Skin of body (tissue), 2 donors: ENCODE measurements around the gene SLC22A2. TPM values are rescaled to one million over a fixed set of nuclear protein-coding genes. Genes with fewer than 3 reads are reported as not detected.

Experiments used
- DNase-seq: peaks from one replicate; lab custom pipeline; 2025; lab: John Stamatoyannopoulos, UW
- total RNA-seq: library from RNA; depleted of rRNA; stranded (reverse); fragments of >200 nt; gene quantifications from one replicate; pipeline ENCODE4 v1.2.3, GENCODE V29; 2014

Gene SLC22A2
- total RNA-seq, 1 donor from 2014 or later, result not detected

- no peak for DNase-seq
These were observed 16.4 kb upstream of the SLC22A2 start for GRCh38 chr6:160274871-160275510.

GRCh38 chr6:160273750-160274149 lies 15.1 kb upstream of the SLC22A2 start:
- no peak for DNase-seq

GRCh38 chr6:160273196-160273595 lies 14.6 kb upstream of the SLC22A2 start:
- DNase-seq, result no peak

- DNase-seq, result no peak
These were observed 14.1 kb upstream of the SLC22A2 start for GRCh38 chr6:160272707-160273106.

- no peak for DNase-seq
These were observed 11.7 kb upstream of the SLC22A2 start for GRCh38 chr6:160270347-160270746.

- DNase-seq, result no peak
These were observed 11.2 kb upstream of the SLC22A2 start for GRCh38 chr6:160269771-160270170.

GRCh38 chr6:160269023-160269521 lies 10.5 kb upstream of the SLC22A2 start:
- DNase-seq, result no peak

- DNase-seq, result no peak
These were observed 8.5 kb upstream of the SLC22A2 start for GRCh38 chr6:160267102-160267501.

GRCh38 chr6:160265869-160266476 lies 7.4 kb upstream of the SLC22A2 start:
- DNase-seq, result no peak

- no peak for DNase-seq
These were observed 5.5 kb upstream of the SLC22A2 start for GRCh38 chr6:160264061-160264612.

- no peak for DNase-seq
These were observed 4.7 kb upstream of the SLC22A2 start for GRCh38 chr6:160263196-160263939.

- DNase-seq, result no peak
These were observed 3.5 kb upstream of the SLC22A2 start for GRCh38 chr6:160261991-160262680.

GRCh38 chr6:160260803-160261450 lies 2.3 kb upstream of the SLC22A2 start:
- no peak for DNase-seq

- no peak for DNase-seq
These were observed 1.7 kb upstream of the SLC22A2 start for GRCh38 chr6:160260367-160260766.

- no peak for DNase-seq
These were observed 977 bp upstream of the SLC22A2 start for GRCh38 chr6:160259598-160259997.

GRCh38 chr6:160259143-160259425 lies 463 bp upstream of the SLC22A2 start:
- no peak for DNase-seq

- no peak for DNase-seq
These were observed 2.2 kb downstream of the SLC22A2 start for GRCh38 chr6:160256445-160256844.

GRCh38 chr6:160254467-160255312 lies 3.9 kb downstream of the SLC22A2 start:
- DNase-seq, result no peak

- no peak for DNase-seq
These were observed 4.9 kb downstream of the SLC22A2 start for GRCh38 chr6:160253714-160254113.

GRCh38 chr6:160253292-160253691 lies 5.3 kb downstream of the SLC22A2 start:
- no peak for DNase-seq
